NCI-H2196 treated with DMSO at 0.1 percent for 48 hours (cell line): ENCODE measurements around the gene GNA12.

Experiments
- DNase-seq: peaks from one replicate; lab custom pipeline; 2025; ENCODE audit not compliant: unreplicated experiment; lab: John Stamatoyannopoulos, UW

GNA12 gene

DNA sequence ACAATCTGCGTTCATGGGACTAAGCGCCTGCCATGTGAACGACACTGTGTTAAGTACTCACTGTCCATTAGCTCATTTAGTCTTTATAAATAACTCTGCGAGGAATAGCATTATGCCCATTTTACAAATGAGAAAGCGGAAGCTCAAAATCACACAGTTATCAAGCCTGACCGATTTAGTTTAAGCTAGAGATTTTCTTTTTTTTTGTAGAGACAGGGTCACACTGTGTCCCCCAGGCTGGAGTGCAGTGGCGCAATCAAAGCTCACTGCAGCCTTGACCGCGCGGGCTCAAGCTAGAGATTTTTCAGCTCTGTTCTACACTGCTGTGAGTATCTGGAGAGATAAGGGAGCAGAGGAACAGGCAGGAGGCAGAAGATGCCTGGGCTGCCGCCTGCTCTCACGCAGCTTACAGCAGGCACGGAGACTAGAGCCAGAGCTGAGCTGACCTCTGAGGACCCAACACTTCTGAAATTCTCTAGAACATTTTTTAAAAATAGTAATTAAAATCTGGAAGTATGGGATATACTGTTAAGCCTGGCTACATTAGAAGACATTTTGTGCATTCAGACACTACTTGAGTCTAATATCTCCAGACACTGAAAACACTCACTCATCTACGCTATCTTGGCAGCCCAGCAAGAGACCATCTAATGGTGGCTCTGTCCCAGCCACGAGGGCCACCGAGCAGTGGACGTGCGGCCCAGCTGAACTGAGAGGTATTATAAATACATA lies 38.7 kb downstream of the GNA12 start:
- DNase-seq, result no peak

DNA sequence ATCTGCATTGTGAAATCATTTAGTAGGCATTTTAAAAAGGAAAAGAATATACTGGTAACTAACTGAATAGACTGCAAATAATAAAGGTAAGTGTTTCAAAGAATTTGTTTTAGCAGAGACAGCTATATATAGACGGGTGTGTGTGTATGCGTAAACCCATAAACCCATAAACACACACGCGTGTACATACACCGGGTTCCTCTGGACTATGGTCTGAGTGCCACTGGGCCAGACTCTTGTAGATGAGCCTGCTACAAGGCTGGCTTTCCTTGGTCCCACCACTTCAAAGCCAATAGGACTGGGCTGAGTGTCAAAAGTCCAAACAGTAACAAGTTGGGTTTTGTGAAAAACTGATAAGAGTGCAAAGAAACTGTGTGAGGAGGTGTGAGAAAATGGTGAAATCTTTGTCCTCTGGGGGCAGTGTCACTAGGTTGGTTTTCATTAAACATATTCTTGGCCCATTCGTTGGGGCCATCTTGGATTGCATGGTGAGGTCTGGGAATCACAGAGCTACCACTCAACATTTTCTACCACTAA lies 39.8 kb downstream of the GNA12 start:
- no peak for DNase-seq

DNA sequence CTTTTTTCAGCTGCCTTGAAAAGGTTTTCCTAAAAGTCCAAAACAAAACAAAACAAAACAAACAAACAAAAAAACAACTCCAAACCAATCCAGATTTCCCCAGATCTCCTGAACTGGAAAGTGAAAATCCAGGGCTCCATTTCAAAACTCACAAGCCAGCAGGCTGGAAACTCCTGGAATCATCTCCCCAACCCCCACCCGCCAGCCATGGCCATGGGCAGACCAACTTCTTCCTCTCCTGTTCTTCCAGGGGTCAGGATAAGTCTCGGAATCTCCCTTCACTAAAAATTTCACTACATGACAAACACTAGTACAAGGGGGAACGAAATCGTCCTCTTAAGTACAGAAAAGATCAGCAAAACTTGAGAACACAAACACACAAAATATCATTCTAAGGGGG lies 40.4 kb downstream of the GNA12 start:
- no peak for DNase-seq

DNA sequence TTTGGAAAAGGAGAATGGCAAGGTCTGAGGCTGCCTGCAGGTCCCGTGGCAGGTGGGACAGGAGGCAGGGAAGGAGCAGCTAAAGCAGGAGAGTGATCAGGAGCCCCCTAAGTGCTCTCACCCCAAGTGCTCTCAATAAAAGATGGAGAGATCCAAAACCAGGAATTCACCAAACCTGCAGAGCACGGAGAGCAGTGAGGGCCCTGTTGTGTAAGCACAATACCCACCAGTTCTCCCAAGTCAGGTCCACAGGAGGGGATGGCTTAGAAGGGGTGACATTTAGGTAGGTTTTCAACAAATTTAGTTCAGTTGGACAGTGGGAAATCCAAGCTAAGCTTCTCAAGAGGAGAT lies 40.8 kb downstream of the GNA12 start:
- DNase-seq, result no peak

DNA sequence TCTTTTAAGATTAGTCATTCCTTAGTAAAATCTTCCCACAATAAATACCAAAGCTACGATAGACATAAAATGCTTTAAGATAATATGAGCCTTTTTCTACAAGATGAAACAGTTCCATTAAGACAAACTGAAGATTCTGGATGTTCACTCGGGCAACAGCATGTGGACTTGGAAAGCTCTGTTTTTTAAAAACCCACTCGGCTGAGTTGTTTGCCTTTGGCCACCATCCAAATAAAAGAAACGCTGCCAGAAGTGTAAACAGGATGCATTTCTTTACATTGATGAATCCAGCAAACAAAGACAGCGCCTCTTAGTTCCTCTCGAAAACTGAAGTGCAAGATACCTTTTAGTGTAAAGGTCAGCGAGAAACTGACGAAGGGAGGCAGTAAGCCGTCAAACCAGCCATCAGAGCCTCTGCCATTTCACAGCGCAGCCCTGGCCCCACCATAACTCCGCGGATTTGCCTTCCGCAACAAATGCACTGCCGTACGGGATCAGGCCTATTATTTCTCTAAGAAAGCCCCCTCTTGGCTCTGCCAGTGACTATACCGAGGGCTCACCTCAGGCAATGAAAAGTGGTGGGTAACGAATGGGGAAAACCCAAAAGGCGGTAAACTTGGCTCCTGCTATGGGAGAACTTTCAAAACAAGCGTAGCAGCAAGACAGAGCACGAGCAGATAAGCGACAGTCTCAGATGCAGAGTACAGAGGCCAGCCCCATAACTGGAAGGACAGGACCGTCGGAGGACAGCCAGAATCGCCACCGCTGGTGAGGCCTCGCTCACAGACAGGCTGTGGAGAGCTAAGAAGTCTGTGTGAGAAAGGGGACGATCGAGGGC lies 41.4 kb downstream of the GNA12 start:
- no peak for DNase-seq

DNA sequence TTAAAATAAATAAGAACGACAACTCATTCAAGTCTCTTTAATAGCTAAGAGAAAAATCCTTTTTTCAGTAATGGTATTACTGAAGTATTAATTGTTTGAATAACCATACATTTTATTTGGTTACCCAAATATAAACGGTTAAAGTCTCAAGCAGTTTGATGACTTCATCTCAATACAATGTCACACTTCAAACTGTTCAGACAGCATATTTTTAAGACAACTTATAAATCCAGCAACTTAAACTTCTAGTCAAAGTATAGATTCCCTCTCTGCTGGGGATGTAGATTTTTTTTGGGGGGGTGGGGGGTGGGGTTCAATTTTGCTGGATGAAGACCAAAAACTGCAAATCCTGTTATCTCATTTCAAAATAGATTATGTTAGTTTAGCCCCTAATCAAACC lies 42.0 kb downstream of the GNA12 start:
- no peak for DNase-seq

- no peak for DNase-seq
Observed at GRCh38 chr7:2800931-2801688, 43.0 kb downstream of the GNA12 start.

GRCh38 chr7:2800220-2800930 lies 43.7 kb downstream of the GNA12 start:
- no peak for DNase-seq

GRCh38 chr7:2799253-2799652 lies 44.9 kb downstream of the GNA12 start:
- DNase-seq, result no peak

DNA sequence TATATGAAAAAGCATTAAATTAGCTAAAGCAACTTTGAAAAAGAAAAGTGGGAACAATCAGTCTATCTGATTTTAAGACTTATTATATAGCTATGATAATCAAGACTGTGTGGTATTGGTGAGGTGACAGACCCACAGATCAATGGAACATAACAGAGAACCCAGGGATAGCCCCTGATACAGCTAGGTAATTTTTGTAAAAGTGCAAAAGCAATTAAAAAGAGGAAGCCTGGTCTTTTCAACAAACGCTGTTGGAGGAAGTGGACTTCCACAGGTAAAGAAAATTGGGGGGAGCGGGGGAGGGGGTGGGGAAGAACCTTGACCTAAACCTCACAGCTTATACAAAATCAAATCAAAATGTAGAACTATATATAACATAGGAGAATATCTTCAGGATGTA lies 45.4 kb downstream of the GNA12 start:
- DNase-seq, result no peak

GRCh38 chr7:2796358-2797352 lies 47.5 kb downstream of the GNA12 start:
- no peak for DNase-seq

GRCh38 chr7:2795906-2796305 lies 48.2 kb downstream of the GNA12 start:
- no peak for DNase-seq

DNA sequence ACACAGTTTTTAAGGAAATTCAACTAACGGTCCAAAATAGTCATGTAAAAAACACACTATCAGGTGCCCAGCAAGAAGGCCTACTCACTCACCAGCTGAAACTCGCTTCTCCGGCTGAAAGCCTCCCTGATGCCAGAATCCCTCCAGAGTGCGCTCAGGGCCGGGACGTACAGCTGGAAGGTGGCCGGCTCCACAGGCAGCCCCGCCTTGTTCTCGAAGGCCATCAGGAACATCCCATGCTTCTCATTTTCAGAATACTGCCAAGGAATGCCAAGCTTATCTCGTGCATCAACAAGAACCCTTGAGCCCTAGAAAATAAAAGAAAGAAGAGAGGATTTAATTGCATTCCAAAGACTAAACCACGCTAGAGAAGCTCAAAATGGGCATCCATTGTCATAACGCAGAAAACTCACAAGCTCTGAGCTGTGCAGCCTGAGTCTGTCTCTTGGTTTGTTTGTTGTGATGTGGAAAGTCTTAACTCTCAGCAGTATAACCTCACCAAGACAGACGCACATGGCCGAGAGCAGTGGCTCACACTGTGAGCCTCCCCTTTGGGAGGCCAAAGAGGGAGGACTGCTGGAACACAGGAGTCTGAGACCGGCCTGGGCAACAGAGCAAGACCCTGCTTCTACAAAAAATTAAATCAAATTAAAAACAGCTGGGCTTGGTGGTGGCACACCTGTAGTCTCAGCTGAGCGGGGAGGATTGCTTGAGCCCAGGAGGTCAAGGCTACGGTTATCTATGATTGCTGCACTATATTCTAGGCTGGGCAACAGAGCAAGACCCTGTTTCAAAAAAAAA lies 49.1 kb downstream of the GNA12 start:
- no peak for DNase-seq

- no peak for DNase-seq
Observed at GRCh38 chr7:2792856-2793487, 51.1 kb downstream of the GNA12 start.

GRCh38 chr7:2792235-2792634 lies 51.9 kb downstream of the GNA12 start:
- no peak for DNase-seq

DNA sequence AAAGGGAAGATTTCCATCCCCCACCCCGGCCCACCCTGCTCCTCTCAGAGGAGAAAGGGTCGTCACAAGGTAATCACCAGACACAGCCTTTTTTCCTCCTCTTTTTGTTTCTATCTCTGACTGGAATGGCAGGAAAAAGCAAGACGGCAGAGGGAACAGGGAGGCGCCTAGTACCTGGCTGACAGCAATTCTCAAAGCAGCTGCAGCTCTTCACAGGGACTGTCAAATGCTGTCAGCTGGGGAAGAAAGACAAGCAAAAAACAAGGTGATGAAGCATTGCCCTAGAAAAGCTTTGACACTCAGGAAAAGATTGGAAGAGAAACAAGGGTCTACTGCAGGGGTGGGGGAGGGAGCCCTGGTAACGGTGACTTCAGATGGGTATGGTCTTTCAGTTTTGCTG lies 52.7 kb downstream of the GNA12 start:
- DNase-seq, result no peak

GRCh38 chr7:2787251-2787951 lies 56.7 kb downstream of the GNA12 start:
- no peak for DNase-seq

DNA sequence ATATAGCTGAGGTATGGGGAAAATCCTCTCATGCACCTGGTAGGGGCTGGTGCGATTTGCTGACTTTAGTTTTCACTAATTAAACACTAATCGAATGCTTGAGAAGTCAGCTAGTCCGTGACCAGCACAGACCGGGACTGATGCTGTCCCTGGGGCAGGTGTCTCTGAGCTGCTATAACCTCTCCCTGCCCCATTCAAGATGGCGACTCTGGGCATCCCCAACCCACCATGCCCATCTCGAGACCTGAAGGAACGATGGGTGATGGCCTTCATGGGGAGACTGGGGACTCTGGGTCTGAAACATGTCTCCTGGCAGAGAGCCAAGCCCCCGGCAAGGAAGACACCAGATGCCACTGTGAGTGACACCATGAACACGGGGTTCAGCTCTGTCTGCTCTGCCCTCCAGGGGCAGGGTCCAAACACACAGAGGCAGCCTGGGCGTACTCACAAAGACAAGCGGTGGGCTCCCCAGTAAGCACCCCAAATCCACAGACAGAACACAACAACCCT lies 57.4 kb downstream of the GNA12 start:
- no peak for DNase-seq
